Activated CD4-positive, alpha-beta T cell treated with anti-CD3 and anti-CD28 coated beads, Interleukin-2, amount 50 U/mL, for 24 hours (primary cell): ENCODE data around the gene CNGA4.
"Not testable (repeated sequence)": the region's sequence is repeated elsewhere in the genome, so short reads cannot be mapped to it uniquely, and the experiment has no call there.

Experiments
- DNase-seq, 2 donors: peaks; one replicate each; pipeline ENCODE4 v3.0.0-alpha.2; 2020; ENCODE audit warnings: low read depth in 1 of 2, low spot score in 1 of 2

Gene CNGA4

GRCh38 chr11:6260207-6260726 is 21.4 kb downstream of the CNGA4 start:
- DNase-seq: no peak

- no peak for DNase-seq
These were observed 24.8 kb downstream of the CNGA4 start for GRCh38 chr11:6263662-6264061.

GRCh38 chr11:6268820-6269219 is 29.9 kb downstream of the CNGA4 start:
- DNase-seq: no peak

- DNase-seq: no peak
These were observed 31.1 kb downstream of the CNGA4 start for GRCh38 chr11:6269994-6270393.

- DNase-seq: no peak
These were observed 31.8 kb downstream of the CNGA4 start for GRCh38 chr11:6270584-6271246.

GRCh38 chr11:6271598-6271997 is 32.7 kb downstream of the CNGA4 start:
- DNase-seq: no peak

- no peak for DNase-seq
These were observed 34.3 kb downstream of the CNGA4 start for GRCh38 chr11:6273188-6273587.

GRCh38 chr11:6280809-6281208 is 41.9 kb downstream of the CNGA4 start:
- DNase-seq: not testable (repeated sequence)

- DNase-seq: no peak
These were observed 44.6 kb downstream of the CNGA4 start for GRCh38 chr11:6283453-6284023.

- no peak for DNase-seq
These were observed 45.4 kb downstream of the CNGA4 start for GRCh38 chr11:6284250-6284649.

GRCh38 chr11:6285019-6285418 is 46.1 kb downstream of the CNGA4 start:
- DNase-seq: no peak
